GM12874 (cell line): ENCODE data around the gene INAFM1.

ENCODE experiments used
- TF ChIP-seq, protein P1 (sequence below): IDR thresholded peaks from 2 replicates; pipeline ENCODE4 v1.5.1; 2011; ENCODE audit warnings: low read depth, mild to moderate bottlenecking, control low read depth, low read length, moderate library complexity; ENCODE audit not compliant: insufficient read depth

Gene INAFM1

DNA sequence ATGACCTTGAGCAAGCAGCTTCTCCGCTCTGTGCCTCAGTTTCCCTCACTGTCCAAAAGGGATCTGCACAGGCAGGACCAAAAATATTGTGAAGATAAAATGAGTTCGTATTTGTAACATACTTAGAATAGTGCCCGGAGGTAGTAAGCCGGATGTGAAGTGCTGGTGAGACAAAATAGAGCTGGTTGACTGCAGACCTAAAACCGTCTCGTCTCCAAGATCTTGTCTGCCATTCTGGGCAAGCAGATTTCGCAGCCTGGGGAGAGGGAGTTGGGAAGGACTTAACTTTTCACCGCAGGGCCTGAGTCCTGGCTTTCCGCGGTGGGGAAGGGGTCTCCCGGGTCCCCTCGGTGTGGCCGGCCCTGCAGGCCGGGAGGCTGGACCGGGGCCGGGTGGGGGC lies 35.5 kb upstream of the INAFM1 start:
- TF ChIP-seq, protein P1, sequence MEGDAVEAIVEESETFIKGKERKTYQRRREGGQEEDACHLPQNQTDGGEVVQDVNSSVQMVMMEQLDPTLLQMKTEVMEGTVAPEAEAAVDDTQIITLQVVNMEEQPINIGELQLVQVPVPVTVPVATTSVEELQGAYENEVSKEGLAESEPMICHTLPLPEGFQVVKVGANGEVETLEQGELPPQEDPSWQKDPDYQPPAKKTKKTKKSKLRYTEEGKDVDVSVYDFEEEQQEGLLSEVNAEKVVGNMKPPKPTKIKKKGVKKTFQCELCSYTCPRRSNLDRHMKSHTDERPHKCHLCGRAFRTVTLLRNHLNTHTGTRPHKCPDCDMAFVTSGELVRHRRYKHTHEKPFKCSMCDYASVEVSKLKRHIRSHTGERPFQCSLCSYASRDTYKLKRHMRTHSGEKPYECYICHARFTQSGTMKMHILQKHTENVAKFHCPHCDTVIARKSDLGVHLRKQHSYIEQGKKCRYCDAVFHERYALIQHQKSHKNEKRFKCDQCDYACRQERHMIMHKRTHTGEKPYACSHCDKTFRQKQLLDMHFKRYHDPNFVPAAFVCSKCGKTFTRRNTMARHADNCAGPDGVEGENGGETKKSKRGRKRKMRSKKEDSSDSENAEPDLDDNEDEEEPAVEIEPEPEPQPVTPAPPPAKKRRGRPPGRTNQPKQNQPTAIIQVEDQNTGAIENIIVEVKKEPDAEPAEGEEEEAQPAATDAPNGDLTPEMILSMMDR, result no peak

DNA sequence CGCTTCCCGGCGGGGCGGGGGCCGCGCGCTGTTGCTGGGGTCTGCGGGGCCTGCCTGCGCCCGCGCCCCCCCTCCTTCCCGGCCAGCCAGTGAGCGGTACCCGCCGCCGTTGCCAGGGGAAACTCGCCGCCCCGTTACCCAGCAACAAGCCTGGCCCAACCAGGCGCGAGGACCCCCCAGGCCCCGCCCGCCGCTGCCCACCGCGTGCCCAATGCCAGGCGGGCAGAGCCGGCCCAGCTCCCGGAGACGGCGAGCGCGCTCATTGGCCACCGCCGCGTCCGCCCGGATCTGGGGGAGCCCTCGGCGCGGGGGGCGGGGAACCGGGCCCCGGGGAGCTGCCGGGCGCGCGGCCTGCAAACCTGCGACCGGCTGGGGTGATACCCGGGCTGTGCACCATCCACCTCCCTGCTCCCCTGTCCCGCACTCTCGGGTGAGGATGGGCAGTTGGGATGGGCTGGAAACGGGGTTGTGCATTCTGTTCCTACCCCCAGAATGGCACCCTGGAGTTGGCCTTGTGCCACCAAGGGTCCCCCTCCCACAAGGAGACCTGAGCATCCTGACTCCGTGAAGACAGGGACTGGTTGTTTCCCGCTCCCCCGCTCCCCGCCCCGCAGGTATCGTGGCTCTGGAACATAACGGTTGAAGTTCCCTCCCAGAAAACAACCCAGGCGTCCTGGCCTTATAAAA lies 34.9 kb upstream of the INAFM1 start:
- TF ChIP-seq, protein P1, result no peak

DNA sequence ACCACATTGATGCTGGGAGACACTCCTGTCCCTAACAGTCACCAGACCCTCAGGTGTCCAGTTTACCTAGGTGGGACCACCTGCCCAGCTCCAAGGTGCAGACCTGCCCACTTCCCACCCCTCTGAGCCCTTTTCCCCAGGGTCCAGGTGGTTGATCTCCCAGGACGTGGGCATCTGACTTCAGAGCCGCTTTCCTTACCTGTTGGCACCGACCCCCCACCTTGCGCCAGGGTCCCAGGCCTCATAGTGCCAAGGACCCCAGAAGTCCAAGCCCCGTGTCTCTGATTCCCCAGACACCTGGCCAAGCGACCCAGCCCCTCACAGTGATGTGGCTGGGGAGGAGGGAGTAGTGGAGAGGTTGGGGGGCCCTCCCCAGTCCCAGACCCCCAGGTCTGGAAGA lies 34.1 kb upstream of the INAFM1 start:
- TF ChIP-seq, protein P1, result no peak

DNA sequence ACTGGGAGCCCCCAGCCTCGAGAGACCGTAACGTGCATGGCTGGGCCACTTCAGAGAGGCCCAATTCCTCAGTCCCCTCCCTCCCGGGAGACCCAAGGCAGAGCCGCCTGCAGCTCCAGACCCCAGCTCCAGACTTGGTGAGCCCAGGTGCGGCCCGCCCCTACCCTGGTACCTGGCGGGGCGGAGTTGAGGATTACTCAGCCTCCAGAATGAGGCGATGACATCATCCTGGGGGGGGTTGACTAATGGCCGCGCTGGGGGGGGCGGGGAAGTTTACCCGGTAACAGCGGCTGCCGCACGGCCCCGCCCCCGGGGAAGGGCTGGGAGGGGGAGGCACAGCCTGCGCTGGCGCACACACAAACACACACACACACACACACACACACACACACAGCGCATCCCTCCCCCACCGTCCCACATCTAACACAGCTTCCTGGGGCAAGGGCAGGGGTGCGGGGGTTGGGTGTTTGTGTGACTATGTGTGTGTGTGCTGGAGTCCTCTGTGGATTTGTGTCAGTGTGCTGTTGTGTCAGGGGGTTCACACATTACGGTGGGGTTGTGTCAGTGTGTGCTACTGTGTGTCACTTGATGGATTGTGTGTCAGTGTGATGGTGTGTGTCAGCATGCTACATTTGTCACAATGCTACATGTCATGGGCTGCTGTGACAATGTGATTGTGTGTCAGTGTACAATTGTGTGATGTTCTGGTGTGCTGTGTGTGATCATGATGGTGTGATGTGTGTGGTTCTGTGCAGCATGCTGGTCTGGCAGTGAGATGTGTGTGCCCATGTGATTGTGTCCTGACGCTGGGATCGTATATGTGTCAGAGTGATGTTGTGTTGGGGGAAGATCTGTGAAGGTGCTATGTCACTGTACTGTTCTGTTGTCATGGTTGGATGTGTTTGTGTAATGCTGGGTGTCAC lies 33.4 kb upstream of the INAFM1 start:
- TF ChIP-seq, protein P1, result no peak

DNA sequence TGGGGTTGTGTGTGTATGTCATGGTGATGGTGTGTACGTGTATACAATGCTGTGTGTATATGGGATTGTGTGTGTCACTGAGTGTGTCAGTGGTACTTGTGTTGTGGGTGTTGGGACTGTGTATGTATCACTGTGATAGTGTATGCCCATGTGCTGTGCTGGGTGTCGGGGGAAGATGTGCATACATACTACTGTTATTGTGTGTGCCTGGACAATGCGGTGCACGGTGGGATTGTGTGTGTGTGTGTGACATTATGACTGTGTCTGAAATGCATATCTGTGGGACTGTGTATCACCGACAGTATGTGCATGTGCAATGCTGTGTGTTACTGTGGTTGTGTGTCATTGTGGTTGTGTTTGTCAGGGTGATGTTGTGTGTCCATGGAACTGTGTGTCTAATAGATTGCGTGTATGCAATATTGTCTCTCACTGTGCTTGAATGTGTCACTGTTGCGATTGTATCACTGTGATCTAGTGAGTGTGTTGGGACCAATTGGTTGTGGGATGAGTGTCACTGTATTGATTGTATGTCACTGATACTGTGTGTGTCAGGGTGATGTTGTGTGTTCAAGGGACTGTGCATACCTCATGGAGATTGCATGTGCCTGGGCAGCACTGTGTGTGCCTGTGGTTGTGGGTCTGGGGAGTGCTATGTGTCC lies 32.6 kb upstream of the INAFM1 start:
- TF ChIP-seq, protein P1, result no peak

DNA sequence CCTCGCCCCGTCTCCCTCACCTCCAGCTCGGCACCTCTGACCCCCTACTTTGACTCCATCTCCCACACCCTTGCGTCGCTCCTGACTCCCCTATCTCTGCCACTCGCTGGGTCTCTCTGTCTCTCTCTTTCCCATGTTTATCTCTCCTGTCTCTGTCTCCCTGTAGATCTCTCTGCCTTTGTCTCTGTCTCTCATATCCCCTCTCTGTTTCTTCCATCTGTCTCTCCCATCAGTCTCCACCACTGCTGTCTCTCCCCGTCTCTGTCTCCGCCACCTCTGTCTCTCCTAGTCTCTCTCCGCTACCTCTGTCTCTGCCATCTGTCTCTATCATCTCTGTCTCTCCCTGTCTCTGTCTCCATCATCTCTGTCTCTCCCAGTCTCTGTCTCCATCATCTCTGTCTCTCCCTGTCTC lies 31.3 kb upstream of the INAFM1 start:
- TF ChIP-seq, protein P1, result no peak
